Endothelial cell of umbilical vein (primary cell): ENCODE results near the gene BACH2. TPM values are rescaled to one million over a fixed set of nuclear protein-coding genes. Genes with fewer than 3 reads are reported as not detected.

Experiments
- BruUV-seq: library from RNA; stranded (reverse); fragments of 400-500 nt; replicated peaks from 2 replicates; lab custom pipeline; 2021; lab: Mats Ljungman, UMichigan
- CTCF ChIA-PET: fragments of 300-600, 350-600 bp; sonication (Branson Sonifier 250); formaldehyde crosslinking; loops from one replicate; lab custom pipeline; 2021; ENCODE audit warnings: antibody characterized with exemption, inconsistent platforms; lab: Charles Lee
- POLR2A ChIA-PET: fragments of 300-600, 350-600 bp; sonication (Branson Sonifier 250); formaldehyde crosslinking; loops from one replicate; lab custom pipeline; 2021; ENCODE audit warnings: antibody characterized with exemption, inconsistent platforms; lab: Charles Lee
- DNase-seq: peaks from one replicate; pipeline ENCODE4 v3.0.0-alpha.2; 2011; ENCODE audit warnings: low read depth, low spot score
- FAIRE-seq: peaks from 2 replicates; lab custom pipeline; 2011; peaks lifted over from hg19 to GRCh38; lab: Jason Lieb, UNC
- H2AFZ ChIP-seq: 2 replicates; pipeline ENCODE4 v1.6.0; 2012; ENCODE audit warnings: low read depth, low read length, control low read depth, inconsistent platforms
- H3K27ac ChIP-seq: 2 replicates; pipeline ENCODE4 v1.5.1; 2011; ENCODE audit warnings: low read depth, mild to moderate bottlenecking, control low read depth, low read length, moderate library complexity; ENCODE audit not compliant: insufficient read depth
- H3K27me3 ChIP-seq, 2 experiments: 2 replicates each; pipeline versions ENCODE4 v1.6.0 to v1.6.1; 2011; ENCODE audit warnings: low read length in 2 of 2, mixed read lengths in 1 of 2; ENCODE audit not compliant: control insufficient read depth in 2 of 2, insufficient read depth in 2 of 2
- H3K36me3 ChIP-seq, 2 experiments: 2 replicates in 1 of 2; 3 replicates in 1 of 2; pipeline ENCODE4 v1.5.1; 2011; ENCODE audit warnings: low read length in 2 of 2, mild to moderate bottlenecking in 1 of 2, moderate library complexity in 1 of 2; ENCODE audit not compliant: control insufficient read depth in 2 of 2, insufficient read depth in 2 of 2; ENCODE audit errors: extremely low read depth in 1 of 2
- H3K4me1 ChIP-seq: 3 replicates; pipeline ENCODE4 v1.5.1; 2011; ENCODE audit warnings: mild to moderate bottlenecking, low read length; ENCODE audit not compliant: control insufficient read depth, insufficient read depth; ENCODE audit errors: extremely low read depth
- H3K4me2 ChIP-seq: 2 replicates; pipeline ENCODE4 v1.6.1; 2011; ENCODE audit warnings: low read length, control low read depth, mixed read lengths; ENCODE audit not compliant: insufficient read depth
- H3K4me3 ChIP-seq, 3 experiments: fragments of 200-600 bp in 1 of 3; sonication (generic), shearing (Covaris generic) in 1 of 3; replicated peaks in 1 of 3; 2 replicates each; pipeline ENCODE4 v1.5.1; 2011 to 2016; ENCODE audit warnings: control low read depth in 3 of 3, low read length in 3 of 3, mild to moderate bottlenecking in 2 of 3, inconsistent platforms in 1 of 3, low read depth in 1 of 3, moderate library complexity in 1 of 3; ENCODE audit not compliant: insufficient read depth in 1 of 3
- H3K79me2 ChIP-seq: 2 replicates; pipeline ENCODE4 v1.6.0; 2012; ENCODE audit warnings: low read length, inconsistent platforms; ENCODE audit not compliant: control insufficient read depth, insufficient read depth
- H3K9ac ChIP-seq: replicated peaks from 2 replicates; pipeline ENCODE3; 2011; ENCODE audit warnings: low read length, control low read depth; ENCODE audit not compliant: insufficient read depth; ENCODE audit errors: extremely low read depth
- H3K9me1 ChIP-seq: replicated peaks from 3 replicates; pipeline ENCODE4 v1.6.0; 2011; ENCODE audit warnings: mild to moderate bottlenecking, low read length; ENCODE audit not compliant: control insufficient read depth, insufficient read depth; ENCODE audit errors: extremely low read depth
- H3K9me3 ChIP-seq: replicated peaks from 2 replicates; pipeline ENCODE4 v1.5.1; 2012; ENCODE audit warnings: low read length, inconsistent platforms; ENCODE audit not compliant: control insufficient read depth, insufficient read depth
- H4K20me1 ChIP-seq: replicated peaks from 2 replicates; pipeline ENCODE3; 2011; ENCODE audit warnings: mild to moderate bottlenecking, low read length; ENCODE audit not compliant: control insufficient read depth, insufficient read depth; ENCODE audit errors: extremely low read depth
- CTCF ChIP-seq, 2 donors: IDR thresholded peaks; 1 replicate in 1 of 2; 2 replicates in 1 of 2; pipeline ENCODE4 v1.5.1; 2011; ENCODE audit warnings: low read length in 2 of 2, mild to moderate bottlenecking in 2 of 2, moderate library complexity in 2 of 2, control low read depth in 1 of 2, inconsistent platforms in 1 of 2, low read depth in 1 of 2; ENCODE audit not compliant: insufficient read depth in 1 of 2; ENCODE audit errors: extremely low read depth in 1 of 2
- EZH2 ChIP-seq: IDR thresholded peaks from 2 replicates; pipeline ENCODE4 v1.6.1; 2012; ENCODE audit warnings: borderline replicate concordance, low read depth, mild to moderate bottlenecking, moderate library complexity, low read length, inconsistent platforms; ENCODE audit not compliant: severe bottlenecking
- FOS ChIP-seq: IDR thresholded peaks from 2 replicates; pipeline ENCODE4 v1.6.1; 2011; ENCODE audit warnings: mild to moderate bottlenecking, low read length, moderate library complexity, borderline replicate concordance; ENCODE audit not compliant: insufficient read depth
- GATA2 ChIP-seq: IDR thresholded peaks from 2 replicates; pipeline ENCODE4 v1.7.0; 2011; ENCODE audit warnings: low read depth, mild to moderate bottlenecking, moderate library complexity, mixed read lengths, low read length; ENCODE audit not compliant: insufficient read length, insufficient read depth
- JUN ChIP-seq: IDR thresholded peaks from 2 replicates; pipeline ENCODE4 v1.6.1; 2011; ENCODE audit warnings: borderline replicate concordance, low read depth; ENCODE audit not compliant: insufficient read length, insufficient read depth
- MAX ChIP-seq: IDR thresholded peaks from 2 replicates; pipeline ENCODE4 v1.6.1; 2011; ENCODE audit not compliant: insufficient read depth, insufficient read length
- MYC ChIP-seq: IDR thresholded peaks from one replicate; pipeline ENCODE4 v1.6.1; 2011; ENCODE audit warnings: mild to moderate bottlenecking, low read depth, low read length
- POLR2A ChIP-seq: IDR thresholded peaks from 2 replicates; pipeline ENCODE4 v1.6.1; 2012; ENCODE audit warnings: low read depth, mild to moderate bottlenecking, control low read depth, low read length
- POLR2AphosphoS5 ChIP-seq: IDR thresholded peaks from 2 replicates; pipeline ENCODE4 v1.6.1; 2012; ENCODE audit warnings: low read depth, mild to moderate bottlenecking, control low read depth, low read length, moderate library complexity; ENCODE audit not compliant: insufficient read depth
- dilution Hi-C: fragments of 300-500 bp; cut with MboI; formaldehyde crosslinking; loops from one replicate; pipeline ENCODE4 v1.15.0; 2019; ENCODE audit warnings: low sequenced_read_pairs; ENCODE audit not compliant: extremely low pct_ligation_motif_present
- intact Hi-C: fragments of 100-400 bp; cut with micrococcal nuclease; formaldehyde crosslinking; loops from one replicate; pipeline ENCODE4 v1.10.0; 2022
- polyA plus RNA-seq, 4 experiments: library from polyadenylated mRNA; depleted of rRNA in 3 of 4; stranded (reverse) in 3 of 4; unstranded in 1 of 4; fragments of >200 nt; gene quantifications; 2 replicates each; pipeline versions ENCODE4 v1.2.1 to v1.2.3, GENCODE V29; 2011 to 2012; ENCODE audit warnings: missing spikeins in 1 of 4
- total RNA-seq: library from RNA; stranded (reverse); gene quantifications from 2 replicates; pipeline ENCODE4 v1.2.3, GENCODE V29; 2021

The BACH2 gene
- total and polyA plus RNA-seq, 2 donors (not counting 3 experiments of a cell fraction or from before 2014, with no cell fraction given) = 1.7 to 5.6 TPM

DNA sequence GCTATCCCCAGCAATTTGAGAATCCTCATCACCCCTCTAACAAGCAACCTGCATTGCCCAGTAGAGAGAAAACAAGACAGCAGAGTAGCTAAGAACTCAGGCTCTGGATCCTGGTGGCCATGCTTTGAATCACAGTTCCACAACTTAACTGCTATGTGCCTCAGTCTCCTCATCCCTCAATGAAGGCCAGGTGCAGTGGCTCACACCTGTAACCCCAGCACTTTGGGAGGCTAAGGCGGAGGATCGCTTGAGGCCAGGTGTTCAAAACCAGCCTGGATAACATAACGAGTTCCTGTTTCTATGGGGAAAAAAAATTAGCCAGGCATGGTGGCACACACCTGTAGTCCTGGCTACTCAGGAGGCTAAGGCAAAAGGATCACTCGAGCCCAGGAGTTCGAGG lies 23.7 kb downstream of the BACH2 start:
- dilution Hi-C loops = no loop called here
- FAIRE-seq = no peak
- Histone ChIP-seq H3K79me2 (no peaks in the 10 kb centered on the region), H3K9me3 (no peaks in the 10 kb centered on the region), H4K20me1 (no peaks in the 10 kb centered on the region), H3K4me1 (no peaks in the 10 kb centered on the region), H3K9ac (no peak overlapping the region), H2AFZ (no peak overlapping the region), H3K27ac (no peak overlapping the region), H3K9me1 (no peaks in the 10 kb centered on the region), H3K36me3 (no peaks in the 10 kb centered on the region), H3K4me3 (no peak overlapping the region), H3K27me3 (peaks cover 0 to 9% of the 10 kb centered on the region in 2 experiments), H3K4me2 (no peak overlapping the region)
- ChIA-PET POLR2A (no interaction called here), CTCF (interaction anchor here (1.4 kb wide), 1 partner anchor 332 kb away, joined by 3 read pairs; no protein-coding TSS in a partner anchor)
- BruUV-seq = no TSS peak
- no peak for TF ChIP-seq POLR2AphosphoS5
- no peak for TF ChIP-seq FOS
- no peak for TF ChIP-seq GATA2
- TF ChIP-seq JUN = no peak
- TF ChIP-seq CTCF (IDR thresholded peaks at IDR 0.05; ENCODE audit: extremely low read depth in 1 of 2, insufficient read depth in 1 of 2, low read depth in 1 of 2, low read length in 2 of 2) = no peak
- no peak for TF ChIP-seq MYC
- no peak for TF ChIP-seq EZH2
- no peak for TF ChIP-seq MAX
- no peak for TF ChIP-seq POLR2A
- intact Hi-C loops = no loop called here
- DNase-seq = no peak
